PC-3 (cell line): Measurements from ENCODE around the gene SHF. TPM values are rescaled to one million over a fixed set of nuclear protein-coding genes. Genes with fewer than 3 reads are reported as not detected.

Experiments
- ATAC-seq: fragments of 200-7000 bp; cut with Tn5 transposase; 2 replicates; pipeline ENCODE4 v1.9.1; 2020; ENCODE audit warnings: mild to moderate bottlenecking, moderate library complexity
- BruUV-seq: library from RNA; stranded (reverse); fragments of 400-500 nt; replicated peaks from 2 replicates; lab custom pipeline; 2021; lab: Mats Ljungman, UMichigan
- CTCF ChIA-PET: fragments of 300-600 bp; sonication (Branson Sonifier 250); formaldehyde crosslinking; loops from one replicate; lab custom pipeline; 2022; ENCODE audit warnings: antibody characterized with exemption; lab: Charles Lee
- POLR2A ChIA-PET: fragments of 300-600 bp; sonication (Branson Sonifier 250); formaldehyde crosslinking; loops from one replicate; lab custom pipeline; 2022; ENCODE audit warnings: antibody characterized with exemption; ENCODE audit not compliant: unreplicated experiment; lab: Charles Lee
- DNase-seq: peaks from one replicate; pipeline ENCODE4 v3.0.0-alpha.2; 2015
- H2AFZ ChIP-seq: fragments of 300-600 bp; sonication (generic); 2 replicates; pipeline ENCODE4 v1.6.0; 2016; ENCODE audit warnings: antibody characterized with exemption, low read length
- H3F3A ChIP-seq: fragments of 300-600 bp; sonication (generic); one replicate; pipeline ENCODE4 v1.6.0; 2017; ENCODE audit warnings: antibody characterized with exemption, low read length, control low read depth, mild to moderate bottlenecking; ENCODE audit not compliant: unreplicated experiment
- H3K27ac ChIP-seq: fragments of 300-600 bp; sonication (generic); 2 replicates; pipeline ENCODE4 v1.5.1; 2016; ENCODE audit warnings: mild to moderate bottlenecking, low read length
- H3K27me3 ChIP-seq: fragments of 300-600 bp; sonication (generic); 2 replicates; pipeline ENCODE4 v1.6.1; 2016; ENCODE audit warnings: low read length, mixed read lengths
- H3K36me3 ChIP-seq: fragments of 300-600 bp; sonication (generic); 2 replicates; pipeline ENCODE4 v1.6.1; 2016; ENCODE audit warnings: low read depth, mixed run types, low read length, mixed read lengths
- H3K4me1 ChIP-seq: fragments of 300-600 bp; sonication (generic); 2 replicates; pipeline ENCODE4 v1.5.1; 2016; ENCODE audit warnings: low read length; ENCODE audit not compliant: insufficient read depth
- H3K4me2 ChIP-seq: fragments of 300-600 bp; sonication (generic); 2 replicates; pipeline ENCODE4 v1.6.0; 2016; ENCODE audit warnings: low read length
- H3K4me3 ChIP-seq: fragments of 300-600 bp; sonication (generic); 2 replicates; pipeline ENCODE4 v1.5.1; 2016; ENCODE audit warnings: mild to moderate bottlenecking, low read length, mixed read lengths
- H3K79me2 ChIP-seq: fragments of 300-600 bp; sonication (generic); 2 replicates; pipeline ENCODE4 v1.6.1; 2017; ENCODE audit warnings: low read length, mixed read lengths
- H3K9ac ChIP-seq: fragments of 300-600 bp; sonication (generic); 2 replicates; pipeline ENCODE4 v1.6.0; 2016; ENCODE audit warnings: mild to moderate bottlenecking, low read length
- H3K9me2 ChIP-seq: fragments of 300-600 bp; sonication (generic); replicated peaks from 2 replicates; pipeline ENCODE4 v1.6.1; 2016; ENCODE audit warnings: mixed run types, low read length, mixed read lengths
- H3K9me3 ChIP-seq: fragments of 300-600 bp; sonication (generic); 2 replicates; pipeline ENCODE4 v1.6.1; 2016; ENCODE audit warnings: low read length, mixed read lengths
- H4K20me1 ChIP-seq: fragments of 300-600 bp; sonication (generic); 2 replicates; pipeline ENCODE4 v1.6.1; 2016; ENCODE audit warnings: low read length, mixed read lengths
- EZH2 ChIP-seq: fragments of 300-600 bp; sonication (generic); IDR thresholded peaks from one replicate; pipeline ENCODE4 v1.6.1; 2017; ENCODE audit warnings: antibody characterized with exemption, mild to moderate bottlenecking, low read length; ENCODE audit not compliant: unreplicated experiment
- EZH2phosphoT487 ChIP-seq: fragments of 300-600 bp; sonication (generic); IDR thresholded peaks from 2 replicates; pipeline ENCODE4 v1.6.1; 2018; ENCODE audit warnings: mild to moderate bottlenecking, antibody characterized with exemption, low read length, borderline replicate concordance
- intact Hi-C: fragments of 100-400 bp; cut with micrococcal nuclease; formaldehyde crosslinking; loops from 2 replicates; pipeline ENCODE4 v1.9.0; 2023
- total RNA-seq: library from RNA; depleted of rRNA; stranded (reverse); fragments of >200 nt; gene quantifications from 2 replicates; pipeline ENCODE4 v1.2.3, GENCODE V29; 2014
- TF ChIP-seq, protein P1 (sequence below): fragments of 300-600 bp; sonication (generic); conservative IDR thresholded peaks from 2 replicates; pipeline ENCODE4 v1.5.1; 2017; ENCODE audit warnings: antibody characterized with exemption, low read depth, mild to moderate bottlenecking, low read length

Gene SHF
- total RNA-seq, 1 experiment from 2014 or later = 1.2 TPM

DNA sequence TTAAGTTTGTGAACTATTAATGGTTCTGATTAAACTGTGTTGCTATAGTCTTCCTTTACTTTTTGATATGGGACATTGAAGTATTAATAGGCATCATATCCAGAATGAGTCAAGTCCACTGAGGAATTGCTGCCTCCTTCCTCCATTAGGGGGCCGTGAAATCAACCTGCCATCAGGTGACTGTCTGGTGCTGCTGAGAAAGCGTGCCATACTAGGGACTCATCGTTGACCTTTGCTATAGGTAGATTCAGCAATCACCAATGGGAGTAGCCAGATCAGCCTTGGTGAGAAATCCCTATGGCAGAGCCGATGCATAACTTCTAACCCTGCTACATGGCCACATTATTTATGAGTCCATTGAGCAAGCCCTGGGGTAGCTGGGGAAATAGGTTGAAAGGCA lies 34.2 kb upstream of the SHF start:
- Histone ChIP-seq H3K9ac (no peak overlapping the region), H3K27ac (no peak overlapping the region), H3K4me2 (no peak overlapping the region), H3K79me2 (no peaks in the 10 kb centered on the region), H3K4me3 (no peak overlapping the region), H3K9me2 (no peaks in the 10 kb centered on the region), H3K36me3 (no peaks in the 10 kb centered on the region), H2AFZ (no peak overlapping the region), H4K20me1 (no peaks in the 10 kb centered on the region), H3K27me3 (no peaks in the 10 kb centered on the region), H3K9me3 (no peaks in the 10 kb centered on the region), H3F3A (no peaks in the 10 kb centered on the region), H3K4me1 (peaks cover 5% of the 10 kb centered on the region)
- no peak for TF ChIP-seq EZH2
- TF ChIP-seq, protein P1, sequence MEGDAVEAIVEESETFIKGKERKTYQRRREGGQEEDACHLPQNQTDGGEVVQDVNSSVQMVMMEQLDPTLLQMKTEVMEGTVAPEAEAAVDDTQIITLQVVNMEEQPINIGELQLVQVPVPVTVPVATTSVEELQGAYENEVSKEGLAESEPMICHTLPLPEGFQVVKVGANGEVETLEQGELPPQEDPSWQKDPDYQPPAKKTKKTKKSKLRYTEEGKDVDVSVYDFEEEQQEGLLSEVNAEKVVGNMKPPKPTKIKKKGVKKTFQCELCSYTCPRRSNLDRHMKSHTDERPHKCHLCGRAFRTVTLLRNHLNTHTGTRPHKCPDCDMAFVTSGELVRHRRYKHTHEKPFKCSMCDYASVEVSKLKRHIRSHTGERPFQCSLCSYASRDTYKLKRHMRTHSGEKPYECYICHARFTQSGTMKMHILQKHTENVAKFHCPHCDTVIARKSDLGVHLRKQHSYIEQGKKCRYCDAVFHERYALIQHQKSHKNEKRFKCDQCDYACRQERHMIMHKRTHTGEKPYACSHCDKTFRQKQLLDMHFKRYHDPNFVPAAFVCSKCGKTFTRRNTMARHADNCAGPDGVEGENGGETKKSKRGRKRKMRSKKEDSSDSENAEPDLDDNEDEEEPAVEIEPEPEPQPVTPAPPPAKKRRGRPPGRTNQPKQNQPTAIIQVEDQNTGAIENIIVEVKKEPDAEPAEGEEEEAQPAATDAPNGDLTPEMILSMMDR = 0 out of 2 replicates have a peak, but pooled peaks have one; percentile 34
- ATAC-seq (no peak), DNase-seq (peak; percentile 31)
- POLR2A ChIA-PET = no interaction called here
- CTCF ChIA-PET = no interaction called here
- intact Hi-C loops = no loop called here
- BruUV-seq = no TSS peak

DNA sequence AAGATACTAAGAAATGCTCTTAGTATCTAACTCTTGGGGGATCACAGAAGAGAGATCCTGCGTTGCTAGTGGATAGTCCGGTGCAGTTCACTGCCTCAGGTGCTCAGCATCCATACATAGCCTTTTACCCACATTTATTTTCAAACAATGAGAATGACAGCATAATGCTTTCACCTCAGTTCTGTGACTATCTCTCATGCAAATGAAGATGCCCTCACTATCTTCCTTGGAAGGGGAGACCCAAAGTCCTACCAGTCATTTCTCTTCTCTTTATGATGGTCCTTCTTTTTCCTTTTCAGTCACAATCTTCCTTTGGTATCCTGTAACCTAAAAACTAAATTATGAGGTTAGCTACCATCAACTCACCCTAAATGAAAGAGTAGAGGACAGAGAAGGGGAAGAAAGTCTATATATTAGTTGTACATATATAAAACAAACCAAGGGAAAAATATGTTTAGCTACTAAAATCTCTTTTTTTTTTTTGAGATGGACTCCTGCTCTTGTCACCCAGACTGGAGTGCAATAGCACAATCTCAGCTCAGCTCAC lies 33.4 kb upstream of the SHF start:
- Histone ChIP-seq H3K4me3 (no peak overlapping the region), H3K79me2 (no peaks in the 10 kb centered on the region), H3K4me2 (no peak overlapping the region), H3F3A (no peaks in the 10 kb centered on the region), H2AFZ (no peak overlapping the region), H3K27me3 (no peaks in the 10 kb centered on the region), H3K9me2 (no peaks in the 10 kb centered on the region), H3K4me1 (peaks cover 5% of the 10 kb centered on the region), H3K27ac (no peak overlapping the region), H3K9ac (no peak overlapping the region), H3K36me3 (no peaks in the 10 kb centered on the region), H3K9me3 (no peaks in the 10 kb centered on the region), H4K20me1 (no peaks in the 10 kb centered on the region)
- POLR2A ChIA-PET = no interaction called here
- intact Hi-C loops = no loop called here
- ATAC-seq = no peak
- CTCF ChIA-PET = no interaction called here
- no peak for DNase-seq
- BruUV-seq = no TSS peak
- TF ChIP-seq EZH2phosphoT487 = no peak
- TF ChIP-seq, protein P1 = no peak
- TF ChIP-seq EZH2 = no peak

DNA sequence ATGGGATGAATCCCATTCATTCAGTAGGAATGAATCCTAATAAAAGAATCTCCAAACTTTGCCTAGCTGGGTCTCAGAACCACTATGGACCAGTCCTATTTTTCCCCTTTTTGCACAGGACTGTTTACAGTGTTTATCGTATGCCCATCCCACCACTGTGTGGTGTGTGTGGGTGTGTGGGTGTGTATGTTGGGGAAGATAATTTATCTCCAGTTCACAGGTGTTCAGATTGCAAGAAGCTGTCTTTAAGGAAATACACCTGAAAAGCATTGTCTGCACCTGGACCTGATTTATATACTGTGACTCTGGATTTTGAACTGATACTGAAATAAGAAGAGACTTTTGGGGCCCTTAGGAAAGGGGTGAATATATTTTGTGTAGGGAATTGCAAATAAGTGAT lies 24.7 kb upstream of the SHF start:
- Histone ChIP-seq H2AFZ (no peak overlapping the region), H3K79me2 (no peaks in the 10 kb centered on the region), H3K4me2 (no peak overlapping the region), H3F3A (no peaks in the 10 kb centered on the region), H3K9me3 (no peaks in the 10 kb centered on the region), H3K4me1 (peaks cover under 1% of the 10 kb centered on the region; the same call in 1 of the 2 replicates), H4K20me1 (no peaks in the 10 kb centered on the region), H3K9me2 (no peaks in the 10 kb centered on the region), H3K27me3 (no peaks in the 10 kb centered on the region), H3K4me3 (no peak overlapping the region), H3K9ac (no peak overlapping the region), H3K27ac (no peak overlapping the region), H3K36me3 (no peaks in the 10 kb centered on the region)
- no peak for ATAC-seq
- CTCF ChIA-PET = no interaction called here
- POLR2A ChIA-PET = no interaction called here
- TF ChIP-seq EZH2phosphoT487 = no peak
- TF ChIP-seq, protein P1 = no peak
- no peak for TF ChIP-seq EZH2
- no TSS peak for BruUV-seq
- intact Hi-C loops = no loop called here
- no peak for DNase-seq
